Breast epithelium (tissue), 3 donors: ENCODE results near the gene RBM7.

ENCODE experiments used
- CTCF ChIP-seq, 3 donors: fragments of 450-650 bp; IDR thresholded peaks; one replicate each; pipeline ENCODE4 v1.5.1; 2016 to 2017; ENCODE audit warnings: antibody characterized with exemption in 3 of 3, mild to moderate bottlenecking in 3 of 3, moderate library complexity in 3 of 3
- POLR2A ChIP-seq: fragments of 450-650 bp; IDR thresholded peaks from one replicate; pipeline ENCODE4 v1.6.1; 2016; ENCODE audit warnings: antibody characterized with exemption, mild to moderate bottlenecking, moderate library complexity

GRCh38 chr11:114384487-114384886, 16.0 kb upstream of the RBM7 start:
- TF ChIP-seq CTCF (IDR thresholded peaks at IDR 0.05) = no peak
- TF ChIP-seq POLR2A = no peak
